ENCODE results near the gene ETS1. TPM values are rescaled to one million over a fixed set of nuclear protein-coding genes. Genes with fewer than 3 reads are reported as not detected.

ETS1 gene
- total and polyA plus RNA-seq, 2 experiments from 2014 or later: 25.6 to 52.6 TPM

DNA sequence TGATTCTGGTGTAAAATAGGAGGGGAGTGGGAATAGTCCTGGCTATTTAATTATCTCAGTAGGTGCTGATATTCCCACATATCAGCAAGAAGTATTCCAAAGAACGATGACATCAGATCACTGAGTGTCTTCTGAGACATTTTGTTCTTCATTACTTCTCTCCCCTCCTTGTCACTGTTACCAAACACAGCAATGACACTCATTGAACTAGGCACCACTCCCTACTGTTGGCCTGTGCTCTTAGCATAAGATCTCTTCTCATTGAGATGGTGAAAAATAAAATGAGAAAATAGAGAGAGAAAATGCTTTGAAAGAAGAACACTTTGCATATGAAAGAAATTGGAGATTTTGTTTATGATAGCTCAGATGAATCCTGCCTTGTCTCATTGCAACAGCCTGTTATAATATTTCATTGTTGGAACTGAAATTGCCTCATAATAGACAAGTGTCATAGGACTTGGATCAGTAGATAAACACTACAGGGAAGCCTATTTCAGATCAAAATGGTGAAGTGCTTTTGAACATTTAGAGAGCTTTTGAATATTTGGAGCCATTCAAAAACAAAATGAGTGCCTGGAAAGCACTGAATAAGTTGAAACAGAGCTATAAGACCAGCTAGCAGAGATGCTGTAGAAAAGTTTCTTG is 11.3 kb upstream of the ETS1 start (continued):
- TF ChIP-seq, protein P1, sequence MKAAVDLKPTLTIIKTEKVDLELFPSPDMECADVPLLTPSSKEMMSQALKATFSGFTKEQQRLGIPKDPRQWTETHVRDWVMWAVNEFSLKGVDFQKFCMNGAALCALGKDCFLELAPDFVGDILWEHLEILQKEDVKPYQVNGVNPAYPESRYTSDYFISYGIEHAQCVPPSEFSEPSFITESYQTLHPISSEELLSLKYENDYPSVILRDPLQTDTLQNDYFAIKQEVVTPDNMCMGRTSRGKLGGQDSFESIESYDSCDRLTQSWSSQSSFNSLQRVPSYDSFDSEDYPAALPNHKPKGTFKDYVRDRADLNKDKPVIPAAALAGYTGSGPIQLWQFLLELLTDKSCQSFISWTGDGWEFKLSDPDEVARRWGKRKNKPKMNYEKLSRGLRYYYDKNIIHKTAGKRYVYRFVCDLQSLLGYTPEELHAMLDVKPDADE (IDR thresholded peaks at IDR 0.05): no peak
- TF ChIP-seq, protein P2, sequence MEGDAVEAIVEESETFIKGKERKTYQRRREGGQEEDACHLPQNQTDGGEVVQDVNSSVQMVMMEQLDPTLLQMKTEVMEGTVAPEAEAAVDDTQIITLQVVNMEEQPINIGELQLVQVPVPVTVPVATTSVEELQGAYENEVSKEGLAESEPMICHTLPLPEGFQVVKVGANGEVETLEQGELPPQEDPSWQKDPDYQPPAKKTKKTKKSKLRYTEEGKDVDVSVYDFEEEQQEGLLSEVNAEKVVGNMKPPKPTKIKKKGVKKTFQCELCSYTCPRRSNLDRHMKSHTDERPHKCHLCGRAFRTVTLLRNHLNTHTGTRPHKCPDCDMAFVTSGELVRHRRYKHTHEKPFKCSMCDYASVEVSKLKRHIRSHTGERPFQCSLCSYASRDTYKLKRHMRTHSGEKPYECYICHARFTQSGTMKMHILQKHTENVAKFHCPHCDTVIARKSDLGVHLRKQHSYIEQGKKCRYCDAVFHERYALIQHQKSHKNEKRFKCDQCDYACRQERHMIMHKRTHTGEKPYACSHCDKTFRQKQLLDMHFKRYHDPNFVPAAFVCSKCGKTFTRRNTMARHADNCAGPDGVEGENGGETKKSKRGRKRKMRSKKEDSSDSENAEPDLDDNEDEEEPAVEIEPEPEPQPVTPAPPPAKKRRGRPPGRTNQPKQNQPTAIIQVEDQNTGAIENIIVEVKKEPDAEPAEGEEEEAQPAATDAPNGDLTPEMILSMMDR (conservative IDR thresholded peaks at IDR 0.05; ENCODE audit: low read depth in 2 of 2): no peak
- TF ChIP-seq ZNF331 (CRISPR knock-in tag; IDR thresholded peaks at IDR 0.05; ENCODE audit: low read depth): no peak

DNA sequence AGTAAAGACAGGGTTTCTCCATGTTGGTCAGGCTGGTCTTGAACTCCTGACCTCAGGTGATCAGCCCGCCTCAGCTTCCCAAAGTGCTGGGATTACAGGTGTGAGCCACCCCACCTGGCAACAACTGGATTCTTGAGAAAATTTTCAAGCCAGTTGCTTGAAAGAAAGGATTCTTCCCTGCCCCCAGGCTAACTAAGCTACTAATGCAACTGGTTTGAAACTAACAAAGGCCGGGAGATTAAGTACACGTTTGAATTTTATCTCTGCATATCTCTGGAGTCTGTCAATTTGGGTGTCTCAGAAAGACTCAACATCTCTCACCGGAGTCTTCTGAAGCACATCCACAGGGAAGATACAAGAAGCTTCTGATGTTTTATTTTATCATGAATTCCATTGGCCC is 10.7 kb upstream of the ETS1 start:
- H3K9me3 Mint-ChIP-seq: no peaks in the 10 kb centered on the region
- no peak overlapping the region for H3K4me3 ChIP-seq
- 0 out of 2 replicates have a peak overlapping the region, but pooled peaks have one; percentile 5 for H3K27ac ChIP-seq (ENCODE audit: low read depth)
- DNase-seq (ENCODE audit: low spot score) (no peak), ATAC-seq (no peak)
- no peak overlapping the region for H2AFZ ChIP-seq
- no peaks in the 10 kb centered on the region for H4K20me1 ChIP-seq (replicated peaks; ENCODE audit: insufficient read depth)
- H3K9me2 ChIP-seq (ENCODE audit: insufficient read depth): no peaks in the 10 kb centered on the region; the same call in 1 of the 2 replicates
- H3K4me3 Mint-ChIP-seq: no peak overlapping the region
- no peak overlapping the region for H3K27ac Mint-ChIP-seq
- H3K79me2 ChIP-seq (replicated peaks; ENCODE audit: insufficient read depth): no peaks in the 10 kb centered on the region
- no peaks in the 10 kb centered on the region for H3F3A ChIP-seq (replicated peaks; ENCODE audit: low read depth)
- peaks cover 2% of the 10 kb centered on the region for H3K27me3 Mint-ChIP-seq (ENCODE audit: insufficient read depth, low read depth, poor library complexity)
- H3K4me1 ChIP-seq (ENCODE audit: insufficient read depth): peaks cover 45% of the 10 kb centered on the region
- no peaks in the 10 kb centered on the region for H3K36me3 ChIP-seq (ENCODE audit: insufficient read depth)
- H3K27me3 ChIP-seq (ENCODE audit: insufficient read depth): no peaks in the 10 kb centered on the region
- H3K36me3 Mint-ChIP-seq (ENCODE audit: low read depth): no peaks in the 10 kb centered on the region
- H3K4me1 Mint-ChIP-seq: peaks cover 30% of the 10 kb centered on the region
- H3K4me2 ChIP-seq: 0 out of 2 replicates have a peak overlapping the region, but pooled peaks have one; percentile 3
- TF ChIP-seq, protein P3, sequence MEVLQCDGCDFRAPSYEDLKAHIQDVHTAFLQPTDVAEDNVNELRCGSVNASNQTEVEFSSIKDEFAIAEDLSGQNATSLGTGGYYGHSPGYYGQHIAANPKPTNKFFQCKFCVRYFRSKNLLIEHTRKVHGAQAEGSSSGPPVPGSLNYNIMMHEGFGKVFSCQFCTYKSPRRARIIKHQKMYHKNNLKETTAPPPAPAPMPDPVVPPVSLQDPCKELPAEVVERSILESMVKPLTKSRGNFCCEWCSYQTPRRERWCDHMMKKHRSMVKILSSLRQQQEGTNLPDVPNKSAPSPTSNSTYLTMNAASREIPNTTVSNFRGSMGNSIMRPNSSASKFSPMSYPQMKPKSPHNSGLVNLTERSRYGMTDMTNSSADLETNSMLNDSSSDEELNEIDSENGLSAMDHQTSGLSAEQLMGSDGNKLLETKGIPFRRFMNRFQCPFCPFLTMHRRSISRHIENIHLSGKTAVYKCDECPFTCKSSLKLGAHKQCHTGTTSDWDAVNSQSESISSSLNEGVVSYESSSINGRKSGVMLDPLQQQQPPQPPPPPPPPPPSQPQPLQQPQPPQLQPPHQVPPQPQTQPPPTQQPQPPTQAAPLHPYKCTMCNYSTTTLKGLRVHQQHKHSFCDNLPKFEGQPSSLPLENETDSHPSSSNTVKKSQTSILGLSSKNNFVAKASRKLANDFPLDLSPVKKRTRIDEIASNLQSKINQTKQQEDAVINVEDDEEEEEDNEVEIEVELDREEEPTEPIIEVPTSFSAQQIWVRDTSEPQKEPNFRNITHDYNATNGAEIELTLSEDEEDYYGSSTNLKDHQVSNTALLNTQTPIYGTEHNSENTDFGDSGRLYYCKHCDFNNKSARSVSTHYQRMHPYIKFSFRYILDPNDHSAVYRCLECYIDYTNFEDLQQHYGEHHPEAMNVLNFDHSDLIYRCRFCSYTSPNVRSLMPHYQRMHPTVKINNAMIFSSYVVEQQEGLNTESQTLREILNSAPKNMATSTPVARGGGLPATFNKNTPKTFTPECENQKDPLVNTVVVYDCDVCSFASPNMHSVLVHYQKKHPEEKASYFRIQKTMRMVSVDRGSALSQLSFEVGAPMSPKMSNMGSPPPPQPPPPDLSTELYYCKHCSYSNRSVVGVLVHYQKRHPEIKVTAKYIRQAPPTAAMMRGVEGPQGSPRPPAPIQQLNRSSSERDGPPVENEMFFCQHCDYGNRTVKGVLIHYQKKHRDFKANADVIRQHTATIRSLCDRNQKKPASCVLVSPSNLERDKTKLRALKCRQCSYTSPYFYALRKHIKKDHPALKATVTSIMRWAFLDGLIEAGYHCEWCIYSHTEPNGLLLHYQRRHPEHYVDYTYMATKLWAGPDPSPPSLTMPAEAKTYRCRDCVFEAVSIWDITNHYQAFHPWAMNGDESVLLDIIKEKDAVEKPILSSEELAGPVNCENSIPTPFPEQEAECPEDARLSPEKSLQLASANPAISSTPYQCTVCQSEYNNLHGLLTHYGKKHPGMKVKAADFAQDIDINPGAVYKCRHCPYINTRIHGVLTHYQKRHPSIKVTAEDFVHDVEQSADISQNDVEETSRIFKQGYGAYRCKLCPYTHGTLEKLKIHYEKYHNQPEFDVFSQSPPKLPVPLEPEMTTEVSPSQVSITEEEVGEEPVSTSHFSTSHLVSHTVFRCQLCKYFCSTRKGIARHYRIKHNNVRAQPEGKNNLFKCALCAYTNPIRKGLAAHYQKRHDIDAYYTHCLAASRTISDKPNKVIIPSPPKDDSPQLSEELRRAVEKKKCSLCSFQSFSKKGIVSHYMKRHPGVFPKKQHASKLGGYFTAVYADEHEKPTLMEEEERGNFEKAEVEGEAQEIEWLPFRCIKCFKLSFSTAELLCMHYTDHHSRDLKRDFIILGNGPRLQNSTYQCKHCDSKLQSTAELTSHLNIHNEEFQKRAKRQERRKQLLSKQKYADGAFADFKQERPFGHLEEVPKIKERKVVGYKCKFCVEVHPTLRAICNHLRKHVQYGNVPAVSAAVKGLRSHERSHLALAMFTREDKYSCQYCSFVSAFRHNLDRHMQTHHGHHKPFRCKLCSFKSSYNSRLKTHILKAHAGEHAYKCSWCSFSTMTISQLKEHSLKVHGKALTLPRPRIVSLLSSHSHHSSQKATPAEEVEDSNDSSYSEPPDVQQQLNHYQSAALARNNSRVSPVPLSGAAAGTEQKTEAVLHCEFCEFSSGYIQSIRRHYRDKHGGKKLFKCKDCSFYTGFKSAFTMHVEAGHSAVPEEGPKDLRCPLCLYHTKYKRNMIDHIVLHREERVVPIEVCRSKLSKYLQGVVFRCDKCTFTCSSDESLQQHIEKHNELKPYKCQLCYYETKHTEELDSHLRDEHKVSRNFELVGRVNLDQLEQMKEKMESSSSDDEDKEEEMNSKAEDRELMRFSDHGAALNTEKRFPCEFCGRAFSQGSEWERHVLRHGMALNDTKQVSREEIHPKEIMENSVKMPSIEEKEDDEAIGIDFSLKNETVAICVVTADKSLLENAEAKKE (CRISPR knock-in tag; IDR thresholded peaks at IDR 0.05): no peak
- TF ChIP-seq NANOG (IDR thresholded peaks at IDR 0.05; ENCODE audit: borderline replicate concordance): no peak
- no peak for TF ChIP-seq CREB1 (CRISPR knock-in tag; IDR thresholded peaks at IDR 0.05; ENCODE audit: low read depth)
- TF ChIP-seq STAT1 (IDR thresholded peaks at IDR 0.05; ENCODE audit: unreplicated experiment): no peak
- TF ChIP-seq, protein P1 (IDR thresholded peaks at IDR 0.05): no peak
- no peak for TF ChIP-seq ZNF114 (CRISPR knock-in tag; IDR thresholded peaks at IDR 0.05)
- TF ChIP-seq, protein P4, sequence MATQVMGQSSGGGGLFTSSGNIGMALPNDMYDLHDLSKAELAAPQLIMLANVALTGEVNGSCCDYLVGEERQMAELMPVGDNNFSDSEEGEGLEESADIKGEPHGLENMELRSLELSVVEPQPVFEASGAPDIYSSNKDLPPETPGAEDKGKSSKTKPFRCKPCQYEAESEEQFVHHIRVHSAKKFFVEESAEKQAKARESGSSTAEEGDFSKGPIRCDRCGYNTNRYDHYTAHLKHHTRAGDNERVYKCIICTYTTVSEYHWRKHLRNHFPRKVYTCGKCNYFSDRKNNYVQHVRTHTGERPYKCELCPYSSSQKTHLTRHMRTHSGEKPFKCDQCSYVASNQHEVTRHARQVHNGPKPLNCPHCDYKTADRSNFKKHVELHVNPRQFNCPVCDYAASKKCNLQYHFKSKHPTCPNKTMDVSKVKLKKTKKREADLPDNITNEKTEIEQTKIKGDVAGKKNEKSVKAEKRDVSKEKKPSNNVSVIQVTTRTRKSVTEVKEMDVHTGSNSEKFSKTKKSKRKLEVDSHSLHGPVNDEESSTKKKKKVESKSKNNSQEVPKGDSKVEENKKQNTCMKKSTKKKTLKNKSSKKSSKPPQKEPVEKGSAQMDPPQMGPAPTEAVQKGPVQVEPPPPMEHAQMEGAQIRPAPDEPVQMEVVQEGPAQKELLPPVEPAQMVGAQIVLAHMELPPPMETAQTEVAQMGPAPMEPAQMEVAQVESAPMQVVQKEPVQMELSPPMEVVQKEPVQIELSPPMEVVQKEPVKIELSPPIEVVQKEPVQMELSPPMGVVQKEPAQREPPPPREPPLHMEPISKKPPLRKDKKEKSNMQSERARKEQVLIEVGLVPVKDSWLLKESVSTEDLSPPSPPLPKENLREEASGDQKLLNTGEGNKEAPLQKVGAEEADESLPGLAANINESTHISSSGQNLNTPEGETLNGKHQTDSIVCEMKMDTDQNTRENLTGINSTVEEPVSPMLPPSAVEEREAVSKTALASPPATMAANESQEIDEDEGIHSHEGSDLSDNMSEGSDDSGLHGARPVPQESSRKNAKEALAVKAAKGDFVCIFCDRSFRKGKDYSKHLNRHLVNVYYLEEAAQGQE (IDR thresholded peaks at IDR 0.05; ENCODE audit: unreplicated experiment): no peak
- TF ChIP-seq EZH2phosphoT487 (IDR thresholded peaks at IDR 0.05; ENCODE audit: unreplicated experiment): no peak
